ENCODE results near the gene PHF20. TPM values are rescaled to one million over a fixed set of nuclear protein-coding genes. Genes with fewer than 3 reads are reported as not detected.

PHF20 gene
- total and polyA plus RNA-seq, 2 of the 8 experiments (the other 6 are each of a cell fraction or from before 2014, with no cell fraction given), result 25.6 to 70.1 TPM

- no peak for TF ChIP-seq CHD7 (IDR thresholded peaks at IDR 0.05; ENCODE audit: insufficient replicate concordance, low read length)
- TF ChIP-seq, protein P1, sequence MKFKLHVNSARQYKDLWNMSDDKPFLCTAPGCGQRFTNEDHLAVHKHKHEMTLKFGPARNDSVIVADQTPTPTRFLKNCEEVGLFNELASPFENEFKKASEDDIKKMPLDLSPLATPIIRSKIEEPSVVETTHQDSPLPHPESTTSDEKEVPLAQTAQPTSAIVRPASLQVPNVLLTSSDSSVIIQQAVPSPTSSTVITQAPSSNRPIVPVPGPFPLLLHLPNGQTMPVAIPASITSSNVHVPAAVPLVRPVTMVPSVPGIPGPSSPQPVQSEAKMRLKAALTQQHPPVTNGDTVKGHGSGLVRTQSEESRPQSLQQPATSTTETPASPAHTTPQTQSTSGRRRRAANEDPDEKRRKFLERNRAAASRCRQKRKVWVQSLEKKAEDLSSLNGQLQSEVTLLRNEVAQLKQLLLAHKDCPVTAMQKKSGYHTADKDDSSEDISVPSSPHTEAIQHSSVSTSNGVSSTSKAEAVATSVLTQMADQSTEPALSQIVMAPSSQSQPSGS (IDR thresholded peaks at IDR 0.05; ENCODE audit: low read length), result no peak
These were observed 61.4 kb downstream of the PHF20 start (continued) for GRCh38 chr20:35833241-35833640.
